Hepatocyte (in vitro differentiated cells): ENCODE measurements around the gene MED12.

Experiments used
- CTCF ChIP-seq: fragments of 200-600 bp; sonication (generic); IDR thresholded peaks from 2 replicates; pipeline ENCODE4 v1.5.1; 2016; ENCODE audit warnings: antibody characterized with exemption, mild to moderate bottlenecking; ENCODE audit not compliant: poor library complexity
- EZH2 ChIP-seq: fragments of 200-600 bp; sonication (generic); IDR thresholded peaks from 2 replicates; pipeline ENCODE4 v1.6.1; 2016; ENCODE audit warnings: antibody characterized with exemption, mild to moderate bottlenecking, borderline replicate concordance

GRCh38 chrX:71182871-71183270, 64.5 kb downstream of the MED12 start:
- no peak for TF ChIP-seq CTCF
- no peak for TF ChIP-seq EZH2
